NCI-H460 (cell line): ENCODE measurements around the gene LRRIQ1. TPM values are rescaled to one million over a fixed set of nuclear protein-coding genes. Genes with fewer than 3 reads are reported as not detected.
"Not testable (repeated sequence)": the region's sequence is repeated elsewhere in the genome, so short reads cannot be mapped to it uniquely, and the experiment has no call there.

ENCODE experiments used
- DNase-seq: peaks from one replicate; pipeline ENCODE4 v3.0.0-alpha.2; 2016; ENCODE audit warnings: low read depth; ENCODE audit errors: extremely low read depth
- total RNA-seq: library from RNA; depleted of rRNA; stranded (reverse); fragments of >200 nt; shearing (Covaris generic); gene quantifications from 2 replicates; pipeline ENCODE4 v1.2.3, GENCODE V29; 2014

The LRRIQ1 gene
- total RNA-seq, 1 experiment from 2014 or later, result 0.72 TPM

- no peak for DNase-seq
Measured at GRCh38 chr12:85186236-85186635, 150.1 kb downstream of the LRRIQ1 start.

GRCh38 chr12:85188619-85189018 lies 152.5 kb downstream of the LRRIQ1 start:
- no peak for DNase-seq

- no peak for DNase-seq
Measured at GRCh38 chr12:85190728-85191127, 154.6 kb downstream of the LRRIQ1 start.

GRCh38 chr12:85203809-85204208 lies 167.7 kb downstream of the LRRIQ1 start:
- DNase-seq, result not testable (repeated sequence)

- no peak for DNase-seq
Measured at GRCh38 chr12:85206543-85206942, 170.4 kb downstream of the LRRIQ1 start.

DNA sequence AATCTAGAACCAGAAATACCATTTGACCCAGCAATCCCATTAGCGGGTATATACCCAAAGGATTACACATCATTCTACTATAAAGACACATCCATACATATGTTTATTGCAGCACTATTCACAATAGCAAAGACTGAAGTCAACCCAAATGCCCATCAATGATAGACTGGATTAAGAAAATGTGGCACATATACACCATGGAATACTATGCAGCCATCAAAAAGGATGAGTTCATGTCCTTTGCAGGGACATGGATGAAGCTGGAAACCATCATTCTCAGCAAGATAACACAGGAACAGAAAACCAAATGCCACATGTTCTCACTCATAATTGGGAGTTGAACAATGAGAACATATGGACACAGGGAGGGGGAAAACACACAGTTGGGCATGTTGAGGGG lies 188.2 kb downstream of the LRRIQ1 start:
- not testable (repeated sequence) for DNase-seq

DNA sequence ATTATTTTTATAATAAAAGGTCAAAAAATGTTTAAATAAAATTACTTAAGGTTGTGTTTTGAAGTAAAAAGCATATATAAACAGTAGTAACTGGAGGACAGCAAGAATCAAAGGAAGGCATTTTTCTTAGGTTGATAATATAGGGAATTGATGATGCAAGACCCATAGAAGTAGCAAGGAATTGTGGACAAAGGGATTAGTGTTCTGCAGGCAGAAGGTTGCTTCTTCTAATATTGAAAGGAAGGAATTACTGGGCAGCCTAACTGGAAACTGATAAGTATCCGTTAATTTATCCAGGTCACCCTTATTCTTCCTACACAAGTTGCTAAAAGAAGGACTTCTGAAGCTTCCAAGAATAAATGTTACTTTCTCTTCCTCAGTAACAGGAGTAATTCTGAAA lies 189.3 kb downstream of the LRRIQ1 start:
- DNase-seq, result no peak

- no peak for DNase-seq
Measured at GRCh38 chr12:85237327-85237726, 201.2 kb downstream of the LRRIQ1 start.

DNA sequence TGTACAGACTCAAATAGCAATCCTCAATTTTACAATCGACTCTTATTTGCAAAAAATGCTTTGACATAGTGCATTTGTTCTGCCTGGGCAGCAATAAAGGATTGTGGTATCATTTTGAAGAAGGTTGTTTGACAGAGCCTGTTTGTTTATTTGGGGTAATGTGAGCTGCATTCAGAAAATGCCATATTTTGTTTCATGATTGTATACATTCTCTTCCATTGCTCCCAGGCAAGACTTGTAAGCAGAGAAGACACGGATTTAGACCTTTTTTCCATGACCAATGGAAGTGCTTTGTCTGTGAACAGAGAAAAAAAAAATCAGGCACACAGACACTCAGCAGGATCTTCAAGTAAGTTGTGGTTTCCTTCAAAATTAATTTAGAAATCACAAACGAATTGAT lies 208.4 kb downstream of the LRRIQ1 start:
- DNase-seq, result no peak

GRCh38 chr12:85253853-85254252 lies 217.7 kb downstream of the LRRIQ1 start:
- no peak for DNase-seq

- DNase-seq, result no peak
Measured at GRCh38 chr12:85257671-85258070, 221.5 kb downstream of the LRRIQ1 start.

DNA sequence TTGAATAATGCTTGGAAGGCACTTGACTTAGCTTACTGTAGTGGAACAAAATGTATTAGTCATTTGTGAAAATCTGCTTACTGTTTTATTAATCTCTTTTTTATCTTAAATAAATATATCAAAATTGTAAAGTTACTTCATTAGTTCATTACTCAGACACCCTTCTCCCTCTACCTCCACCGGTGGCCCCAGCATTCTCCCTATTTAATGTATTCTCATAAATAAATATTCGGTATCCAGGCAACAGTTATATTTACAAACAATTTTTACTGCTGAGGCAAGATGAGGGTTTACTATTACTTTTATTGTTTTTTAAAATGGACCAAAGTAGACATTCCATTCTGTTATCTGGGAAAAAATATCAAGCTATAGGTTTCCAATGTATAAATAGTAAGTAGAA lies 224.3 kb downstream of the LRRIQ1 start:
- no peak for DNase-seq

DNA sequence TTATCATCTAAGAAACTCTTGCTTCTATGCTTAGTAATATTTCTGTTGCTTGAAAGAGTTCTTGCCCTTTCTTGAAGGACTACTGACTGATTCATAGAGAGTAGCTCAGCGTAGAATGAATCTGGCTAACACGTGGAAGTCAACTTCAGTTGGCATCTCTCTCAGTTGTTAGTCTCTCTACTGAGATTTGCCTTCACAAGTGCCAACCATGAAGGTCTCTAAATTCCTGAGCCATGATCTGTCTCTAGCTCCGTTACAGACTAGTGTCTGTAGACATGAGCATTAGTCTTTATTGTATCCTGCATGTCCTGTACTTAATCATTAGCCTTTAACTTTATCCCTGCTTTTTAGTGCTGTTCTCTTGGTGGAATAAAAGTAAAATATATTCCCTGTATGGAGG lies 224.7 kb downstream of the LRRIQ1 start:
- DNase-seq, result no peak

GRCh38 chr12:85266356-85266755 lies 230.2 kb downstream of the LRRIQ1 start:
- no peak for DNase-seq

- DNase-seq, result no peak
Measured at GRCh38 chr12:85273381-85274314, 237.5 kb downstream of the LRRIQ1 start.

GRCh38 chr12:85274315-85274651 lies 238.1 kb downstream of the LRRIQ1 start:
- no peak for DNase-seq

DNA sequence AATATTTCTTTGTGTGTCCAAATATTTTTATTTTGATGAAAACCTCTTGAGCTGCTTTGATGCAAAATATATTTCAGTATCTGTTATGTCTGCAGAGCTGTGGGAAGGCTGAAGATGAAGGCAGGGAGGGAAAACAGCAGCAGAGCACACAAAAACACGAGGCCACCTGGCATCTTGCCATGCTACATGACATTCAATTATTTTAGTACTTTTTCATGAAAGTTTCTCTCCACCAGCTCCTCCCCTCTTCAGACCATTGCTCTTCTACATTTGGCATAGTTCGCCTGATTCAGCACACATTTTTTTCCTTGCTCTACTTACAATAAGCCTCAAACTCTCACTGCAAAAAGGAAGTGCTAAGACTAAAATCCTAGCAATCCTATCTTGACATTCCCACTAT lies 239.2 kb downstream of the LRRIQ1 start:
- no peak for DNase-seq

- no peak for DNase-seq
Measured at GRCh38 chr12:85277191-85277590, 241.0 kb downstream of the LRRIQ1 start.

DNA sequence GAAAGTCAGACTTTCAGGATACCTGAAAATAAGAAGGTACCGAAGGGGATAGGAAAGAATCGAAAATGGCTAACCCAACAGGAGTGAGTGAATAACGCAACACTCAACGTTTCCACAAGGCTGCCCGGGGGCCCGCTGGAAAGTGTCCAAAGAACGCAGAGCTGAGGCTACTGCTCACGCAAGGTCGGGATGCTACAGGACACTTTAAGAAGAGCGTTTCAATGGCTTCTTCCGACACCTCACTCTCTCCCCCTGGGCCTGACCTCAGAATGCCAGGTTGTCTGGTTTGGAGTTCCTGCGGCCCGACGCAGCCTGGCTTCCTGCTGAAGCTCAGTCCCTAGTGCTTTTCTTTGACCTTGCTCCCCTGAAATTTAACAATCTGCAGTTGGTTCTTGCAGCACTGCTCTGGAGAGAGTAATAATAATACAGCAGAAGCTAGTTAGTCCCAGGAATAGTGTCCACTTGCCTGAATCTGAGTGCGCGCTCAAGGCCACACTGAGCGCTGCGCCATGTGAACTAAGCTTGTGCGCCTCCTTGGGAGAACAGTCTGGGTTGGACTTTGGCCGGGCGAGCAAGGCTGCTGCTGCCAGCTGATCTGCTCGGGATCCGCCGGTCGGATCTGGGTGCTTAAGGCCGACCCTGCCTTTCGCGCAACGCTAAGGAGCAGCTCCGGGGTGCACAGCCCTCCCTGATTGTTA lies 241.9 kb downstream of the LRRIQ1 start:
- no peak for DNase-seq

GRCh38 chr12:85278598-85279448 lies 242.7 kb downstream of the LRRIQ1 start:
- DNase-seq, result no peak
